ENCODE results near the gene DDIAS. TPM values are rescaled to one million over a fixed set of nuclear protein-coding genes. Genes with fewer than 3 reads are reported as not detected.

The DDIAS gene
- total and polyA plus RNA-seq, 2 donors, result 0.84 to 7.8 TPM

GRCh38 chr11:82871646-82872045 lies 29.9 kb upstream of the DDIAS start:
- H3K27ac ChIP-seq (ENCODE audit: low read depth), result no peak overlapping the region

GRCh38 chr11:82872377-82873150 lies 29.0 kb upstream of the DDIAS start:
- no peak for DNase-seq (ENCODE audit: extremely low spot score)
- Histone ChIP-seq H3K4me3 (ENCODE audit: low read depth, low read length) (no peak overlapping the region), H3K4me1 (ENCODE audit: insufficient read depth) (no peaks in the 10 kb centered on the region), H3K36me3 (ENCODE audit: insufficient read depth) (no peaks in the 10 kb centered on the region), H3K27ac (ENCODE audit: low read depth) (no peak overlapping the region)
- WGBS, result 82% methylated on average over 7 of the region's 7 CpGs

More at GRCh38 chr11:82871646-82872045, 29.9 kb upstream of the DDIAS start:
- no peaks in the 10 kb centered on the region for H3K4me1 ChIP-seq (ENCODE audit: insufficient read depth)
- 96% methylated on average over 2 of the region's 2 CpGs for WGBS
- no peak for DNase-seq (ENCODE audit: extremely low spot score)
- H3K4me3 ChIP-seq (ENCODE audit: low read depth, low read length), result no peak overlapping the region
- H3K36me3 ChIP-seq (ENCODE audit: insufficient read depth), result no peaks in the 10 kb centered on the region

DNA sequence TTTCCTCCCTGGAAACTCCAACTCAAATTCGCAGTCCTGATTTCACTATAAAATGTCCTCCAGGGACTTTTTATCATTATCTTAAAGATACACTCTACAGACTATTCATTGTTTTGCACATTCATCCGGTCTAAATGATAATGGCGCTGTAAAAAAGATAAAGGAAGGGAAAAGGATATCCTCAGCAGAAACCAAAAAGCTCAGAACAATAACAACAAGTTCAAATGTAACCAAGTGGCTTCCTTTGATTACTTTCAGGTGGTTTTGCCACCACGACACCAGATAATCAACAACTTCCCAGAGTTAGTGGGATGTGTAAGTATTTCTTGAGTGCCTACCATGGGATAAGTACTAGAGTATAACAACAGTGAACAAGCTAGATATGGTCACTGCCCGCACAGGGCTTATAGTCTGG lies 27.6 kb upstream of the DDIAS start:
- WGBS, result 50% methylated on average over 5 of the region's 5 CpGs
- Histone ChIP-seq H3K4me3 (ENCODE audit: low read depth, low read length) (no peak overlapping the region), H3K27ac (ENCODE audit: low read depth) (no peak overlapping the region), H3K4me1 (ENCODE audit: insufficient read depth) (no peaks in the 10 kb centered on the region), H3K36me3 (ENCODE audit: insufficient read depth) (no peaks in the 10 kb centered on the region)
- DNase-seq (ENCODE audit: extremely low spot score), result no peak

GRCh38 chr11:82874646-82875523 lies 26.7 kb upstream of the DDIAS start:
- Histone ChIP-seq H3K36me3 (ENCODE audit: insufficient read depth) (no peaks in the 10 kb centered on the region), H3K4me1 (ENCODE audit: insufficient read depth) (no peaks in the 10 kb centered on the region), H3K27ac (ENCODE audit: low read depth) (no peak overlapping the region), H3K4me3 (ENCODE audit: low read depth, low read length) (no peak overlapping the region)
- no peak for DNase-seq (ENCODE audit: extremely low spot score)
- WGBS, result 86% methylated on average over 4 of the region's 4 CpGs

- H3K4me1 ChIP-seq (ENCODE audit: insufficient read depth), result no peaks in the 10 kb centered on the region
- no peak overlapping the region for H3K4me3 ChIP-seq (ENCODE audit: low read depth, low read length)
- no peak for DNase-seq (ENCODE audit: extremely low spot score)
- H3K36me3 ChIP-seq (ENCODE audit: insufficient read depth), result peaks cover 3% of the 10 kb centered on the region
- no peak overlapping the region for H3K27ac ChIP-seq (ENCODE audit: low read depth)
- 65% methylated on average over 3 of the region's 3 CpGs for WGBS
Measured at GRCh38 chr11:82883853-82884252, 17.7 kb upstream of the DDIAS start.

GRCh38 chr11:82889133-82890001 lies 12.2 kb upstream of the DDIAS start:
- WGBS, result 64% methylated on average over 6 of the region's 6 CpGs
- no peak overlapping the region for H3K4me3 ChIP-seq (ENCODE audit: low read depth, low read length)

DNA sequence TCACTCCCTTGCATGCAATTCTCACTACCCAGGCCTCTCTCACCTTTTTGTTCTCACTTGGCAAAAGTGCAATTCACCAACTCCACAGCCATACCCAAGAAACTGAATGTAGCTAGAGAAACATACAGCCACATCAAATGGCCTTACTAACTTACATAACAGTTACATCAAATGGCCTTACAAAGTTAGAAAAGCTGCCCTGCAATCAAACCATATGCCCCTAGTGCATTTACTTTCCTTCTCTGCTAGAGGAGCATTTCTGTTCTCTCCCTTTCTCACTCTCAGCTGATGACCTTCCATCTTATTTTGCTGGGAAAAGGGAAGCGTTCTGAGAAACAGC lies 11.6 kb upstream of the DDIAS start:
- 92% methylated on average over 1 of the region's 1 CpG for WGBS
- no peaks in the 10 kb centered on the region for H3K4me1 ChIP-seq (ENCODE audit: insufficient read depth)
- H3K36me3 ChIP-seq (ENCODE audit: insufficient read depth), result peaks cover 3% of the 10 kb centered on the region
- H3K27ac ChIP-seq (ENCODE audit: low read depth), result no peak overlapping the region
- DNase-seq (ENCODE audit: extremely low spot score), result no peak
- no peak overlapping the region for H3K4me3 ChIP-seq (ENCODE audit: low read depth, low read length)

More at GRCh38 chr11:82889133-82890001, 12.2 kb upstream of the DDIAS start:
- Histone ChIP-seq H3K36me3 (ENCODE audit: insufficient read depth) (peaks cover 3% of the 10 kb centered on the region), H3K4me1 (ENCODE audit: insufficient read depth) (no peaks in the 10 kb centered on the region), H3K27ac (ENCODE audit: low read depth) (no peak overlapping the region)
- DNase-seq (ENCODE audit: extremely low spot score), result peak; percentile 40

DNA sequence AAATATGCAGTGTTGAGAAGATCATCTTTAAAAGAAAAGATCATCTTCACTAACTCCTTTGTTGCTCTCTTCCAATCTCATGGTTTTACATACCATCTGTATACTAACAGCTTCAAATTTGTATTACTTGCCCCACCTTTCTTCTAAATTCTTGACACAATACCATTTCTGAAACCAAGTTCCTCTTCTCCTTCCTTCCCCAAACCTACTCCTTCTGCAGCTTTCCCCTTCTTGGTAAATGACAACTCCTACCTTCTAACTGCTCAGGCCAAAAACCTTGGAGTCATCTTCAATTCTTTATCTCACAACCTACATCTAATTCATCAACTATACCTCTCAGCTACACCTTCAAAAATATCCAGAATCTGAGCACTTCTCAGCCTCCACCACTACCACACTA lies 10.6 kb upstream of the DDIAS start:
- Histone ChIP-seq H3K27ac (ENCODE audit: low read depth) (no peak overlapping the region), H3K4me1 (ENCODE audit: insufficient read depth) (no peaks in the 10 kb centered on the region), H3K36me3 (ENCODE audit: insufficient read depth) (peaks cover 3% of the 10 kb centered on the region), H3K4me3 (ENCODE audit: low read depth, low read length) (no peak overlapping the region)
- no peak for DNase-seq (ENCODE audit: extremely low spot score)

GRCh38 chr11:82892611-82893169 lies 8.8 kb upstream of the DDIAS start:
- no peak overlapping the region for H3K4me3 ChIP-seq (ENCODE audit: low read depth, low read length)
- 90% methylated on average over 2 of the region's 2 CpGs for WGBS
- H3K4me1 ChIP-seq (ENCODE audit: insufficient read depth), result no peaks in the 10 kb centered on the region
- H3K27ac ChIP-seq (ENCODE audit: low read depth), result no peak overlapping the region
- no peak for DNase-seq (ENCODE audit: extremely low spot score)
- H3K36me3 ChIP-seq (ENCODE audit: insufficient read depth), result peaks cover 2% of the 10 kb centered on the region

- H3K4me1 ChIP-seq (ENCODE audit: insufficient read depth), result no peaks in the 10 kb centered on the region
- no peak for DNase-seq (ENCODE audit: extremely low spot score)
- H3K27ac ChIP-seq (ENCODE audit: low read depth), result no peak overlapping the region
- H3K36me3 ChIP-seq (ENCODE audit: insufficient read depth), result no peaks in the 10 kb centered on the region
- no peak overlapping the region for H3K4me3 ChIP-seq (ENCODE audit: low read depth, low read length)
Measured at GRCh38 chr11:82895437-82896091, 6.0 kb upstream of the DDIAS start.

DNA sequence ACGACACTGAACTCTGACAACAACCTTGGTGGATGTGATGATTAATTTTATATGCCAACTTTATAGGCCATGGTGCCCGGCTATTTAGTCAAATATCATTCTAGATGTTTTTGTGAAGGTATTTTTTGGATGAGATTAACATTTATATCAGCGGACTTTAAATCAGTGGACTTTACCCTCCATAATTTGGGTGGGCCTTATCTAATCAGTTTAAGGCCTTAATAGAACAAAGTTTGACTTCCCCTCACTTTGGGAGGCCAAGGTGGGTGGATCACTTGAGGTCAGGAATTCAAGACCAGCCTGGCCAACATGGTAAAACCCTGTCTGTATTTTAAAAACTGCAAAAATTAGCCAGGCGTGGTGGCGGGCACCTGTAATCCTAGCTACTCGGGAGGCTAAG lies 5.4 kb upstream of the DDIAS start:
- no peak overlapping the region for H3K27ac ChIP-seq (ENCODE audit: low read depth)
- H3K4me1 ChIP-seq (ENCODE audit: insufficient read depth), result no peaks in the 10 kb centered on the region
- no peak for DNase-seq (ENCODE audit: extremely low spot score)
- no peak overlapping the region for H3K4me3 ChIP-seq (ENCODE audit: low read depth, low read length)
- H3K36me3 ChIP-seq (ENCODE audit: insufficient read depth), result no peaks in the 10 kb centered on the region
- 94% methylated on average over 6 of the region's 6 CpGs for WGBS

GRCh38 chr11:82898241-82898640 lies 3.3 kb upstream of the DDIAS start:
- H3K4me3 ChIP-seq (ENCODE audit: low read depth, low read length), result no peak overlapping the region
- WGBS, result 31% methylated on average over 1 of the region's 1 CpG
- H3K36me3 ChIP-seq (ENCODE audit: insufficient read depth), result no peaks in the 10 kb centered on the region
- DNase-seq (ENCODE audit: extremely low spot score), result no peak
- H3K4me1 ChIP-seq (ENCODE audit: insufficient read depth), result no peaks in the 10 kb centered on the region
- H3K27ac ChIP-seq (ENCODE audit: low read depth), result no peak overlapping the region

Data from urinary bladder (tissue), 4 donors.